Mesendoderm (in vitro differentiated cells): ENCODE measurements around the gene RBBP5. TPM values are rescaled to one million over a fixed set of nuclear protein-coding genes. Genes with fewer than 3 reads are reported as not detected.

ENCODE experiments used
- DNase-seq: peaks from one replicate; pipeline ENCODE4 v3.0.0; 2013
- H2AK5ac ChIP-seq: 2 replicates; pipeline ENCODE4 v1.6.1; 2013; ENCODE audit warnings: low read length, inconsistent platforms
- H2BK120ac ChIP-seq: 2 replicates; pipeline ENCODE4 v1.6.1; 2013; ENCODE audit warnings: low read depth, mild to moderate bottlenecking, low read length, moderate library complexity, mixed read lengths
- H2BK15ac ChIP-seq: replicated peaks from 2 replicates; pipeline ENCODE4 v1.6.1; 2013; ENCODE audit warnings: low read depth, mild to moderate bottlenecking, moderate library complexity
- H2BK5ac ChIP-seq: 2 replicates; pipeline ENCODE4 v1.6.1; 2013; ENCODE audit warnings: low read length, inconsistent platforms
- H3K18ac ChIP-seq: 2 replicates; pipeline ENCODE4 v1.6.1; 2013; ENCODE audit warnings: mild to moderate bottlenecking, low read length, mixed read lengths
- H3K23ac ChIP-seq: one replicate; pipeline ENCODE4 v1.6.1; 2013; ENCODE audit warnings: low read length
- H3K27ac ChIP-seq: 2 replicates; pipeline ENCODE4 v1.5.1; 2013; ENCODE audit warnings: low read depth, mild to moderate bottlenecking, inconsistent platforms, low read length, moderate library complexity
- H3K27me3 ChIP-seq: 2 replicates; pipeline ENCODE4 v1.6.1; 2013; ENCODE audit warnings: low read length, control low read depth, mild to moderate bottlenecking, inconsistent platforms; ENCODE audit not compliant: insufficient read depth, poor library complexity
- H3K36me3 ChIP-seq: 2 replicates; pipeline ENCODE4 v1.6.1; 2013; ENCODE audit warnings: low read length, inconsistent platforms; ENCODE audit not compliant: control insufficient read depth, insufficient read depth
- H3K4ac ChIP-seq: one replicate; pipeline ENCODE4 v1.6.1; 2013; ENCODE audit warnings: low read depth, mild to moderate bottlenecking, low read length, moderate library complexity
- H3K4me1 ChIP-seq: 2 replicates; pipeline ENCODE4 v1.6.1; 2013; ENCODE audit warnings: low read depth, low read length, inconsistent platforms; ENCODE audit not compliant: control insufficient read depth
- H3K4me2 ChIP-seq: 2 replicates; pipeline ENCODE4 v1.6.1; 2013; ENCODE audit warnings: low read length
- H3K4me3 ChIP-seq: 2 replicates; pipeline ENCODE4 v1.5.1; 2013; ENCODE audit warnings: mild to moderate bottlenecking, low read length
- H3K56ac ChIP-seq: one replicate; pipeline ENCODE4 v1.6.1; 2013; ENCODE audit warnings: low read length
- H3K79me1 ChIP-seq: 2 replicates; pipeline ENCODE4 v1.6.1; 2013; ENCODE audit warnings: low read length, inconsistent platforms
- H3K79me2 ChIP-seq: 2 replicates; pipeline ENCODE4 v1.6.1; 2013; ENCODE audit warnings: mild to moderate bottlenecking, low read length; ENCODE audit not compliant: control insufficient read depth, insufficient read depth
- H3K9ac ChIP-seq: 2 replicates; pipeline ENCODE4 v1.6.1; 2013; ENCODE audit warnings: low read length, inconsistent platforms
- H4K5ac ChIP-seq: one replicate; pipeline ENCODE4 v1.6.1; 2013; ENCODE audit warnings: low read length
- H4K8ac ChIP-seq: one replicate; pipeline ENCODE4 v1.6.1; 2013; ENCODE audit warnings: low read depth, mild to moderate bottlenecking, control low read depth, low read length, moderate library complexity
- WGBS: extraction: QIAGEN DNeasy Blood & Tissue Kit; methylation state at CpG from one replicate; pipeline ENCODE4 v1.1.7; 2013; ENCODE audit warnings: low lambda C conversion rate, missing lambda C conversion rate; ENCODE audit not compliant: insufficient coverage; ENCODE audit errors: extremely low coverage; 5-methylcytosine and 5-hydroxymethylcytosine counted together
- polyA plus RNA-seq, 2 experiments: library from polyadenylated mRNA; stranded (reverse); fragments of 200-250 nt; gene quantifications; one replicate each; pipeline ENCODE4 v1.2.3, GENCODE V29; 2013

Gene RBBP5
- polyA plus RNA-seq (2013, experiment 1 of 2): 12.3 TPM
- 12.0 TPM for polyA plus RNA-seq (2013, experiment 2 of 2)

- H2BK15ac ChIP-seq: no peak within 1 kb of the TSS
- peak within 1 kb of the TSS; percentile 88 for H4K8ac ChIP-seq
- no peak within 1 kb of the TSS for H2BK5ac ChIP-seq
- no CpG with 5 or more reads among the region's 46 CpGs for WGBS
- H3K56ac ChIP-seq: peak within 1 kb of the TSS; percentile 76
- H3K4ac ChIP-seq: no peak within 1 kb of the TSS
- H3K36me3 ChIP-seq: no peaks in the 10 kb centered on the region
- H3K27ac ChIP-seq: no peak within 1 kb of the TSS
- H3K23ac ChIP-seq: no peak within 1 kb of the TSS
- peak; percentile 99 for DNase-seq
- peaks cover 14% of the 10 kb centered on the region for H3K79me1 ChIP-seq
- peak within 1 kb of the TSS; percentile 89 for H4K5ac ChIP-seq
- H3K79me2 ChIP-seq: peaks cover 26% of the 10 kb centered on the region
- H3K18ac ChIP-seq: no peak within 1 kb of the TSS
- H3K9ac ChIP-seq: peak within 1 kb of the TSS; percentile 80
- peak within 1 kb of the TSS; percentile 81 for H3K4me3 ChIP-seq
- no peak within 1 kb of the TSS for H2BK120ac ChIP-seq
- peak within 1 kb of the TSS; percentile 52 for H3K4me2 ChIP-seq
- no peaks in the 10 kb centered on the region for H3K4me1 ChIP-seq
- H2AK5ac ChIP-seq: no peak within 1 kb of the TSS
- no peaks in the 10 kb centered on the region for H3K27me3 ChIP-seq
These were observed at the start of gene RBBP5 for GRCh38 chr1:205121660-205122488. Gene RBBP5, minus strand, starts transcription at chr1:205121978. Its CDS starts 105 bp downstream, at chr1:205121873.

- no peak overlapping the region for H2AK5ac ChIP-seq
- no peak overlapping the region for H3K18ac ChIP-seq
- no peaks in the 10 kb centered on the region for H3K36me3 ChIP-seq
- H2BK5ac ChIP-seq: no peak overlapping the region
- WGBS: no CpG with 5 or more reads among the region's 5 CpGs
- H3K79me1 ChIP-seq: no peaks in the 10 kb centered on the region
- H4K5ac ChIP-seq: no peak overlapping the region
- no peak overlapping the region for H2BK120ac ChIP-seq
- no peak overlapping the region for H3K4me2 ChIP-seq
- H3K4me1 ChIP-seq: no peaks in the 10 kb centered on the region
- H4K8ac ChIP-seq: no peak overlapping the region
- no peak for DNase-seq
- H3K4ac ChIP-seq: no peak overlapping the region
- H3K79me2 ChIP-seq: no peaks in the 10 kb centered on the region
- no peak overlapping the region for H3K56ac ChIP-seq
- H3K27me3 ChIP-seq: no peaks in the 10 kb centered on the region
- no peak overlapping the region for H2BK15ac ChIP-seq
- H3K27ac ChIP-seq: no peak overlapping the region
- H3K9ac ChIP-seq: no peak overlapping the region
- H3K4me3 ChIP-seq: no peak overlapping the region
- no peak overlapping the region for H3K23ac ChIP-seq
These were observed 49.6 kb upstream of the RBBP5 start for GRCh38 chr1:205171369-205171768.

- Histone ChIP-seq H3K23ac (no peak overlapping the region), H4K5ac (no peak overlapping the region), H3K9ac (no peak overlapping the region), H3K4me2 (no peak overlapping the region), H3K4ac (no peak overlapping the region), H3K79me2 (no peaks in the 10 kb centered on the region), H3K18ac (no peak overlapping the region), H3K4me1 (no peaks in the 10 kb centered on the region), H3K27me3 (no peaks in the 10 kb centered on the region), H4K8ac (no peak overlapping the region), H3K36me3 (no peaks in the 10 kb centered on the region), H2BK5ac (no peak overlapping the region), H2BK15ac (no peak overlapping the region), H3K79me1 (no peaks in the 10 kb centered on the region), H2AK5ac (no peak overlapping the region), H3K27ac (no peak overlapping the region), H3K4me3 (no peak overlapping the region), H2BK120ac (no peak overlapping the region), H3K56ac (no peak overlapping the region)
- DNase-seq: peak; percentile 26
- no CpG with 5 or more reads among the region's 9 CpGs for WGBS
These were observed 48.9 kb upstream of the RBBP5 start for GRCh38 chr1:205170532-205171269.

GRCh38 chr1:205169248-205169647, 47.5 kb upstream of the RBBP5 start:
- Histone ChIP-seq H2BK15ac (no peak overlapping the region), H3K79me2 (no peaks in the 10 kb centered on the region), H3K23ac (no peak overlapping the region), H3K27me3 (no peaks in the 10 kb centered on the region), H3K9ac (no peak overlapping the region), H2AK5ac (no peak overlapping the region), H3K4me1 (no peaks in the 10 kb centered on the region), H3K56ac (no peak overlapping the region), H4K5ac (no peak overlapping the region), H3K79me1 (no peaks in the 10 kb centered on the region), H2BK5ac (no peak overlapping the region), H3K4me2 (no peak overlapping the region), H2BK120ac (no peak overlapping the region), H3K4ac (no peak overlapping the region), H3K4me3 (no peak overlapping the region), H3K27ac (no peak overlapping the region), H3K36me3 (no peaks in the 10 kb centered on the region), H4K8ac (no peak overlapping the region), H3K18ac (no peak overlapping the region)
- DNase-seq: no peak
- no CpG with 5 or more reads among the region's 10 CpGs for WGBS

GRCh38 chr1:205168291-205168690, 46.5 kb upstream of the RBBP5 start:
- no peak overlapping the region for H3K4ac ChIP-seq
- no peak overlapping the region for H2BK120ac ChIP-seq
- H3K27ac ChIP-seq: no peak overlapping the region
- no peaks in the 10 kb centered on the region for H3K4me1 ChIP-seq
- DNase-seq: no peak
- WGBS: no CpG with 5 or more reads among the region's 1 CpG
- no peak overlapping the region for H3K9ac ChIP-seq
- H3K56ac ChIP-seq: no peak overlapping the region
- H3K36me3 ChIP-seq: no peaks in the 10 kb centered on the region
- H3K4me2 ChIP-seq: no peak overlapping the region
- no peak overlapping the region for H2BK5ac ChIP-seq
- H3K27me3 ChIP-seq: no peaks in the 10 kb centered on the region
- no peak overlapping the region for H2AK5ac ChIP-seq
- no peaks in the 10 kb centered on the region for H3K79me2 ChIP-seq
- H2BK15ac ChIP-seq: no peak overlapping the region
- no peaks in the 10 kb centered on the region for H3K79me1 ChIP-seq
- no peak overlapping the region for H3K4me3 ChIP-seq
- no peak overlapping the region for H3K18ac ChIP-seq
- H4K5ac ChIP-seq: no peak overlapping the region
- no peak overlapping the region for H4K8ac ChIP-seq
- no peak overlapping the region for H3K23ac ChIP-seq
